Activated naive CD4-positive, alpha-beta T cell treated with anti-CD3 and anti-CD28 coated beads, Interleukin-2, amount 50 U/mL, for 24 hours (primary cell): ENCODE measurements around the gene ERVV-1.

Experiments
- H3K27ac Mint-ChIP-seq: one replicate; pipeline ENCODE4 v1.8.0; 2021; ENCODE audit warnings: mild to moderate bottlenecking, mixed read lengths
- H3K27me3 Mint-ChIP-seq: one replicate; pipeline ENCODE4 v1.8.0; 2021; ENCODE audit warnings: mixed read lengths
- H3K36me3 Mint-ChIP-seq: one replicate; pipeline ENCODE4 v1.8.0; 2021; ENCODE audit warnings: mixed read lengths
- H3K4me1 Mint-ChIP-seq: one replicate; pipeline ENCODE4 v1.8.0; 2021; ENCODE audit warnings: mixed read lengths
- H3K4me3 Mint-ChIP-seq: one replicate; pipeline ENCODE4 v1.8.0; 2021; ENCODE audit warnings: mild to moderate bottlenecking, mixed read lengths
- H3K9me3 Mint-ChIP-seq: one replicate; pipeline ENCODE4 v1.8.0; 2021; ENCODE audit warnings: mixed read lengths

Gene ERVV-1

DNA sequence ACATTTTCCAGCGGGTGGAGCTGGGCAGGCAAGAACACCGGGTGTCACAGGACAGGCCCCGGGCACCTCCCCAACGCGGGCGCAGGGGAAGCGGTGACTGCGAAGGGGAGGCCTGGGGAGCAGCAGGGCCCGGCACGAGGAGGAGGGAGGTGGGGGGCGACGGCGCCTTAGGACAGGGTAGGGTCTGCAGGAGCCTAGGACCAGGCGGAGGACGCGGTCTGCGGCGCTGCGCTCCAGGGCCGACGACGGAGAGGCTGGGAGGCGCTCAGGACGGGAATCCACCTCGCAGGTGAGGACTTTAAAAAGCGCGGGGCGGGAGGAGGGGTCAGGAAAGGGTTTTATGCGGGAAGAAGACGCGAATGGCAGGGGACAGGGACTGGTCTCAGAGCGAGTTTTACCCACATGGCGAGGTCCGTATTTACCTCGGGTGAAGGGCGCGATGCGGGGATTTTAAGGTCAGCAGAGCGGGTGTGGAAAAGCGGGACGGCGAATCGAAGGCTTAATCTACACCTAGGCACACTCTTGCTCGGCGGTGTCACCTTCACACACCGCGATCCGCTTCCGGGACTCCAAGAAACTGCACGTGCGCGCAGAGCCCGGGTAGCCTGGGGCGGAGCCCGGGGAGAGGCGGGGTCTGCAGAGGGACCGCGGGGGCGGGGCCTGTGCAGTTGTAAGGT lies 44.3 kb downstream of the ERVV-1 start:
- Mint-ChIP-seq H3K9me3 (peaks cover 10% of the 10 kb centered on the region), H3K4me3 (no peak overlapping the region), H3K27me3 (peaks cover 4% of the 10 kb centered on the region), H3K36me3 (peaks cover 16% of the 10 kb centered on the region), H3K4me1 (no peaks in the 10 kb centered on the region), H3K27ac (no peak overlapping the region)
